Right lobe of liver (tissue), 4 donors: ENCODE measurements around the gene PTPRN2.

Experiments used
- CTCF ChIP-seq, 4 donors: fragments of 200-600 bp in 3 of 4; fragments of 450-650 bp in 1 of 4; IDR thresholded peaks; one replicate each; pipeline versions ENCODE4 v1.5.1 to v1.8.0; 2016 to 2022; ENCODE audit warnings: antibody characterized with exemption in 4 of 4, mild to moderate bottlenecking in 2 of 4
- POLR2A ChIP-seq: fragments of 450-650 bp; IDR thresholded peaks from one replicate; pipeline ENCODE4 v1.6.1; 2017; ENCODE audit warnings: antibody characterized with exemption, mild to moderate bottlenecking
- donor health status: DM: no; HTN: no; CAD: no.
- donor health status: DM: no; HTN: no; CAD: no.
- donor health status: DM: no; HTN: yes; CAD: no.

- TF ChIP-seq CTCF (IDR thresholded peaks at IDR 0.05) (no peak), POLR2A (no peak)
These were observed 317.4 kb downstream of the PTPRN2 start for GRCh38 chr7:158270106-158270775.
